VCaP (cell line): ENCODE results near the gene GNB1L.
A peak's percentile ranks its signal among the peaks of the same experiment; 100 is the strongest.

Source experiments
- H3K27ac ChIP-seq: fragments of 450-650 bp; 2 replicates; pipeline ENCODE4 v1.5.1; 2017
- CTCF ChIP-seq: fragments of 450-650 bp; conservative IDR thresholded peaks from 2 replicates; pipeline ENCODE4 v1.5.1; 2017; ENCODE audit warnings: mild to moderate bottlenecking, moderate library complexity

Gene GNB1L

GRCh38 chr22:19853058-19853878 lies 1.4 kb downstream of the GNB1L start:
- no peak for TF ChIP-seq CTCF
- H3K27ac ChIP-seq = peak overlapping the region; percentile 99

- H3K27ac ChIP-seq = peak overlapping the region; percentile 99
- TF ChIP-seq CTCF = no peak
Observed at GRCh38 chr22:19852177-19852781, 2.4 kb downstream of the GNB1L start.

- peak overlapping the region; percentile 99 for H3K27ac ChIP-seq
- TF ChIP-seq CTCF = no peak
Observed at GRCh38 chr22:19851291-19852176, 3.1 kb downstream of the GNB1L start.

- TF ChIP-seq CTCF = no peak
- peak overlapping the region; percentile 99 for H3K27ac ChIP-seq
Observed at GRCh38 chr22:19850763-19851109, 3.9 kb downstream of the GNB1L start.

- peak overlapping the region; percentile 99 for H3K27ac ChIP-seq
Observed at GRCh38 chr22:19849835-19850762, 4.6 kb downstream of the GNB1L start.

More at GRCh38 chr22:19849835-19850762, 4.6 kb downstream of the GNB1L start:
- TF ChIP-seq CTCF = no peak
